ENCODE measurements around the gene MBOAT1. TPM values are rescaled to one million over a fixed set of nuclear protein-coding genes. Genes with fewer than 3 reads are reported as not detected.

The MBOAT1 gene
- 1.3 and 1.8 TPM in 2 replicates for total RNA-seq

GRCh38 chr6:20212392-20213111, at the start of gene MBOAT1:
Gene MBOAT1, minus strand, starts transcription at chr6:20212469. Its CDS starts 235 bp downstream, at chr6:20212234.

Other genes starting within 250 kb of the MBOAT1 start
- 6.7 and 10.4 TPM in 2 replicates for gene E2F3, start 189.4 kb upstream of the MBOAT1 start, total RNA-seq

Data from smooth muscle cell of the pulmonary artery (primary cell).